ENCODE data around the gene SLC4A4. TPM values are rescaled to one million over a fixed set of nuclear protein-coding genes. Genes with fewer than 3 reads are reported as not detected.

Gene SLC4A4
- total RNA-seq, 1 experiment from 2014 or later = 0.92 TPM

DNA sequence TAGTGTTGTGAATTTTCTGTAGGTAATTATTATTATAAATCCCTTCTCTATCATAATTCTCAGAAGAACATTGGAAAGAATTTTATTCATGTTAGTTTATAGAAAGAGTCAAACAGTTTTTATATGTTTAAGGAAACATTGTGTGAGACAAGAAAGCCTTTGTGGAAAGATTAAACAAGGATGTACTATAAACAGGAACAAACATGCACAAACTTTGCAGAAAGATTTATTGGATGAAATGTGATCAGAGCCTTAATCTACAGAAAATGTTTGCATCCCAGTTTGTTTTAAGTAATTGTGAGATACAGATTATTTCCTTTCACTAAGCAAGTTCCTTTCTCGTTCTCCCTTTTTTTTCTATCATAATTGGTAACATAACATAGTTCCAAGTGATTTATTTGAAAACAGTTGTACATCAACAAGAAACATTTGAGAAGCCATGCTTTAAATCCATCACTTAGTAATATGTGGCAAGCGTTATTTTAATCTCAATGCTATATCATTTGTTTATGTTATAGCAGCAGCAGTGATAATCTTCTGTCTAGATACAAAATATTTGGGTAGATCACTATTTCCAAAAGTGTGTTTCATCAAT lies 129.4 kb downstream of the SLC4A4 start:
- Histone ChIP-seq H3K9ac (ENCODE audit: extremely low read depth, insufficient read length, low read length) (no peak overlapping the region), H3K27me3 (ENCODE audit: insufficient read depth, low read length) (no peaks in the 10 kb centered on the region), H3K23ac (ENCODE audit: insufficient read length, low read depth, low read length) (no peak overlapping the region), H3T11ph (ENCODE audit: low read length) (no peak overlapping the region), H4K91ac (ENCODE audit: insufficient read length, low read depth, low read length) (no peak overlapping the region), H4K5ac (ENCODE audit: insufficient read length, low read depth, low read length) (no peak overlapping the region), H2BK120ac (ENCODE audit: low read depth, low read length, poor library complexity, severe bottlenecking) (no peak overlapping the region), H3K4me1 (ENCODE audit: insufficient read depth, low read length) (no peaks in the 10 kb centered on the region), H2AK5ac (ENCODE audit: insufficient read length, low read length) (no peak overlapping the region), H4K8ac (replicated peaks; ENCODE audit: insufficient read length, low read depth, low read length) (no peak overlapping the region), H2BK15ac (ENCODE audit: low read depth, low read length) (no peak overlapping the region), H2BK5ac (ENCODE audit: insufficient read length, low read length) (no peak overlapping the region), H3K27ac (ENCODE audit: insufficient read length, low read depth, low read length) (no peak overlapping the region), H3K14ac (ENCODE audit: insufficient read depth, low read length) (no peak overlapping the region), H2BK20ac (ENCODE audit: low read depth, low read length, poor library complexity, severe bottlenecking) (no peak overlapping the region), H3K4me2 (ENCODE audit: insufficient read depth, insufficient read length, low read length) (no peak overlapping the region), H3K23me2 (ENCODE audit: insufficient read length, low read depth, low read length, poor library complexity, severe bottlenecking) (no peaks in the 10 kb centered on the region), H2BK12ac (ENCODE audit: insufficient read length, low read depth, low read length) (no peak overlapping the region), H3K56ac (ENCODE audit: insufficient read length, low read depth, low read length) (no peak overlapping the region), H3K18ac (ENCODE audit: insufficient read length, low read depth, low read length) (no peak overlapping the region), H3K9me3 (ENCODE audit: control insufficient read depth, low read depth, low read length) (no peaks in the 10 kb centered on the region), H2AFZ (ENCODE audit: low read length) (no peak overlapping the region), H4K20me1 (ENCODE audit: control insufficient read depth, insufficient read depth, insufficient read length) (no peaks in the 10 kb centered on the region), H3K79me1 (ENCODE audit: insufficient read depth, low read depth, low read length, poor library complexity, severe bottlenecking) (no peaks in the 10 kb centered on the region), H3K79me2 (ENCODE audit: insufficient read depth, low read length) (no peaks in the 10 kb centered on the region), H3K4ac (ENCODE audit: low read depth, low read length) (no peak overlapping the region)
- TF ChIP-seq, protein P1, sequence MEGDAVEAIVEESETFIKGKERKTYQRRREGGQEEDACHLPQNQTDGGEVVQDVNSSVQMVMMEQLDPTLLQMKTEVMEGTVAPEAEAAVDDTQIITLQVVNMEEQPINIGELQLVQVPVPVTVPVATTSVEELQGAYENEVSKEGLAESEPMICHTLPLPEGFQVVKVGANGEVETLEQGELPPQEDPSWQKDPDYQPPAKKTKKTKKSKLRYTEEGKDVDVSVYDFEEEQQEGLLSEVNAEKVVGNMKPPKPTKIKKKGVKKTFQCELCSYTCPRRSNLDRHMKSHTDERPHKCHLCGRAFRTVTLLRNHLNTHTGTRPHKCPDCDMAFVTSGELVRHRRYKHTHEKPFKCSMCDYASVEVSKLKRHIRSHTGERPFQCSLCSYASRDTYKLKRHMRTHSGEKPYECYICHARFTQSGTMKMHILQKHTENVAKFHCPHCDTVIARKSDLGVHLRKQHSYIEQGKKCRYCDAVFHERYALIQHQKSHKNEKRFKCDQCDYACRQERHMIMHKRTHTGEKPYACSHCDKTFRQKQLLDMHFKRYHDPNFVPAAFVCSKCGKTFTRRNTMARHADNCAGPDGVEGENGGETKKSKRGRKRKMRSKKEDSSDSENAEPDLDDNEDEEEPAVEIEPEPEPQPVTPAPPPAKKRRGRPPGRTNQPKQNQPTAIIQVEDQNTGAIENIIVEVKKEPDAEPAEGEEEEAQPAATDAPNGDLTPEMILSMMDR (conservative IDR thresholded peaks at IDR 0.05) = no peak
- H3K4me3 Mint-ChIP-seq = no peak overlapping the region
- H3K4me1 Mint-ChIP-seq = no peaks in the 10 kb centered on the region
- DNase-seq = no peak
- WGBS (ENCODE audit: extremely low coverage, insufficient read length, low lambda C conversion rate) = no CpG with 5 or more reads among the region's 2 CpGs
- H3K36me3 Mint-ChIP-seq (ENCODE audit: insufficient read depth in 1 of 3, low read depth in 3 of 3) = no peaks in the 10 kb centered on the region
- no peaks in the 10 kb centered on the region for H3K27me3 Mint-ChIP-seq (ENCODE audit: low read depth)
- H3K27ac Mint-ChIP-seq = no peak overlapping the region
- no peaks in the 10 kb centered on the region for H3K9me3 Mint-ChIP-seq

All from H9 (cell line).